Activated B cell treated with CpG ODN at 0.5 μM for 24 hours (primary cell): ENCODE data around the gene CENPI. TPM values are rescaled to one million over a fixed set of nuclear protein-coding genes. Genes with fewer than 3 reads are reported as not detected.

Experiments
- ATAC-seq: fragments of 200-7000 bp; cut with Tn5 transposase; one replicate; pipeline ENCODE4 v1.10.0; 2021; ENCODE audit warnings: low read depth, mild to moderate bottlenecking, moderate library complexity
- CTCF ChIA-PET: fragments of 350-600 bp; sonication (Branson Sonifier 250); formaldehyde crosslinking; loops from one replicate; lab custom pipeline; 2021; ENCODE audit warnings: antibody characterized with exemption; lab: Charles Lee
- POLR2A ChIA-PET: fragments of 350-600 bp; sonication (Branson Sonifier 250); formaldehyde crosslinking; loops from one replicate; lab custom pipeline; 2021; ENCODE audit warnings: antibody characterized with exemption; lab: Charles Lee
- DNase-seq: peaks from one replicate; pipeline ENCODE4 v3.0.0; 2022
- H3K27ac Mint-ChIP-seq: one replicate; pipeline ENCODE4 v1.8.0; 2020; ENCODE audit warnings: mixed read lengths
- H3K27me3 Mint-ChIP-seq: one replicate; pipeline ENCODE4 v1.8.0; 2021; ENCODE audit warnings: mixed read lengths
- H3K36me3 Mint-ChIP-seq: one replicate; pipeline ENCODE4 v1.8.0; 2021; ENCODE audit warnings: low read depth, mixed read lengths
- H3K4me1 Mint-ChIP-seq: one replicate; pipeline ENCODE4 v1.8.0; 2021; ENCODE audit warnings: mixed read lengths
- H3K4me3 Mint-ChIP-seq: one replicate; pipeline ENCODE4 v1.8.0; 2020; ENCODE audit warnings: mild to moderate bottlenecking, mixed read lengths
- H3K9me3 Mint-ChIP-seq: one replicate; pipeline ENCODE4 v1.8.0; 2020; ENCODE audit warnings: mixed read lengths
- CTCF ChIP-seq: fragments of 200-600 bp; IDR thresholded peaks from one replicate; pipeline ENCODE4 v1.8.0; 2022; ENCODE audit warnings: antibody characterized with exemption, mild to moderate bottlenecking
- intact Hi-C: fragments of 100-400 bp; cut with micrococcal nuclease; formaldehyde crosslinking; loops from one replicate; pipeline ENCODE4 v1.15.1; 2024
- total RNA-seq: library from RNA; stranded (reverse); gene quantifications from 2 replicates; pipeline ENCODE4 v1.2.3, GENCODE V29; 2022

CENPI gene
- total RNA-seq, 1 donor from 2014 or later = 2.6 TPM

DNA sequence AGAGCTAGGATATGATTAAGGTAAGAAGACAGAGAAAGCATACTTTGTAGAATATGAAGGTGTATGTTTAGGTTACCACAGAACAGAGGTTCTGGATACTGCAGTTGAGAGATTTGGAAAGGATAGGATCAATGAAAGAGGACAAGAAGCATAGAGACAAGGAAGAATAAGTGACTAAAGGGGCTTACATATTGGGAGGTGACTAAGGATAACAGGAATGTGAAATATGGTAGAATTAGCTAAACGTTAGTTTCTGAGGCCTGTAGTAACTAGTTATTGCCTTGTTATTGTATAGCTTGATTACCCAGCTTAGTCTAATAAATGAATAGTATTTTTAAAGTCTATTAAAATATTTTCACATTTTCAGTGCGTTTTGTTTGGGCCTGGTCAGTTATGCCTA, 38.2 kb downstream of the CENPI start:
- intact Hi-C loops = no loop called here
- Mint-ChIP-seq H3K4me1 (no peaks in the 10 kb centered on the region), H3K9me3 (no peaks in the 10 kb centered on the region), H3K36me3 (no peaks in the 10 kb centered on the region), H3K27me3 (no peaks in the 10 kb centered on the region), H3K27ac (no peak overlapping the region), H3K4me3 (no peak overlapping the region)
- ChIA-PET CTCF (no interaction called here), POLR2A (no interaction called here)
- TF ChIP-seq CTCF = no peak
- DNase-seq (no peak), ATAC-seq (no peak)

Other genes starting within 250 kb of the CENPI start
- gene NOX1, start 223.8 kb upstream of the CENPI start, total RNA-seq = not detected in 2 replicates
- gene XKRX, start 169.3 kb upstream of the CENPI start, total RNA-seq = 2.0 and 2.2 TPM in 2 replicates
- not detected in 2 replicates for gene ARL13A, start 128.5 kb upstream of the CENPI start, total RNA-seq
- 28.8 and 37.9 TPM in 2 replicates for gene TRMT2B, start 46.1 kb upstream of the CENPI start, total RNA-seq
- gene TMEM35A, start 19.3 kb upstream of the CENPI start, total RNA-seq = not detected in 2 replicates
- gene DRP2, start 121.6 kb downstream of the CENPI start, total RNA-seq = 0.07 TPM in 2 replicates
- gene TAF7L, start 193.1 kb downstream of the CENPI start, total RNA-seq = not detected in 2 replicates